Cardiac septum (tissue), 1 donor: Measurements from ENCODE around the gene SLC2A5. TPM values are rescaled to one million over a fixed set of nuclear protein-coding genes. Genes with fewer than 3 reads are reported as not detected.

Source experiments
- DNase-seq: peaks from one replicate; pipeline ENCODE4 v3.0.0-alpha.2; 2020; ENCODE audit warnings: low spot score
- intact Hi-C: fragments of 100-400 bp; cut with DNase I; formaldehyde crosslinking; loops from one replicate; pipeline ENCODE4 v1.14.0; 2022
- total RNA-seq: library from RNA; stranded (reverse); fragmentation: NEBNext Ultra II Directional; extraction: Animal tissue kit (Norgen Biotek cat#: 25700); gene quantifications from one replicate; pipeline ENCODE4 v1.2.1, GENCODE V29; 2021
- donor health status: DM: no; HTN: no; CAD: no.

The SLC2A5 gene
- total RNA-seq, 1 donor from 2014 or later: 1.5 TPM

- DNase-seq: no peak
- intact Hi-C loops: loop anchor here (5.0 kb wide), 1 partner anchor 118 kb away; no protein-coding TSS in a partner anchor
Measured at GRCh38 chr1:8989821-8990220, 79.6 kb downstream of the SLC2A5 start.

DNA sequence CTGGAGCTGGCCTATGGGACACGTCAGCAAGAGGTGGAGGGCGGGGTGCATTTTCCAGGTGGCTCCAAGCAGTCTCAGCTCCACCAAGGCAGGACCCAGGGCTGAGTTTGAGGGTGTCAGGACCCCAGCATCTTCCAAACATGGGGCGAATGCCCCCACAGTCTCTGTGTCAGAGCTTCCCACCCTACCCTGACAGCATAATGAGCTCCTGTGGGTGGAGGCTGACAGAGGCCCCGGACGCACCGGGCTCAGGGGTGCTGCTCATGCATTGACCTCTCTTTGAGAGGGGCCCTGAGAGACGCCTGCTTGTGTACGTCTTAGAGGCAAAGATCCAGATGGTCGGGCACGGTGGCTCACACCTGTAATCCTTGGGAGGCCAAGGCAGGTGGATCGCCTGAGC, 80.4 kb downstream of the SLC2A5 start:
- no peak for DNase-seq
- intact Hi-C loops: loop anchor here (5.0 kb wide), 1 partner anchor 117 kb away; no protein-coding TSS in a partner anchor

- no peak for DNase-seq
- intact Hi-C loops: loop anchor here (1.0 to 5.0 kb wide), 2 partner anchors 70 to 116 kb away; no protein-coding TSS in a partner anchor
Measured at GRCh38 chr1:8988618-8988967, 80.8 kb downstream of the SLC2A5 start.

GRCh38 chr1:8987881-8988617, 81.4 kb downstream of the SLC2A5 start:
- peak; percentile 86 for DNase-seq

GRCh38 chr1:8986814-8987190, 82.6 kb downstream of the SLC2A5 start:
- intact Hi-C loops: loop anchor here (2.0 to 5.0 kb wide), 2 partner anchors 115 to 128 kb away; no protein-coding TSS in a partner anchor
- no peak for DNase-seq

More at GRCh38 chr1:8987881-8988617, 81.4 kb downstream of the SLC2A5 start:
- intact Hi-C loops: loop anchor here (1.0 to 5.0 kb wide), 3 partner anchors 70 to 129 kb away; no protein-coding TSS in a partner anchor

- intact Hi-C loops: loop anchor here (2.0 to 5.0 kb wide), 2 partner anchors 114 to 127 kb away; no protein-coding TSS in a partner anchor
- peak; percentile 91 for DNase-seq
Measured at GRCh38 chr1:8985915-8986813, 83.3 kb downstream of the SLC2A5 start.

Other genes with a start within 250 kb of the SLC2A5 start
- gene ENO1, start 190.9 kb downstream of the SLC2A5 start, total RNA-seq: 166 TPM
- not detected for gene CA6, start 123.8 kb downstream of the SLC2A5 start, total RNA-seq
- not detected for gene SLC2A7, start 43.2 kb downstream of the SLC2A5 start, total RNA-seq
- gene GPR157, start 59.5 kb upstream of the SLC2A5 start, total RNA-seq: 23.0 TPM
- gene H6PD, start 165.1 kb upstream of the SLC2A5 start, total RNA-seq: 28.9 TPM
- gene SPSB1, start 223.3 kb upstream of the SLC2A5 start, total RNA-seq: 12.9 TPM